Activated naive CD8-positive, alpha-beta T cell treated with anti-CD3 and anti-CD28 coated beads, Interleukin-2, amount 50 U/mL, for 24 hours (primary cell): ENCODE measurements around the gene RAD51B.
"Not testable (repeated sequence)": the region's sequence is repeated elsewhere in the genome, so short reads cannot be mapped to it uniquely, and the experiment has no call there.

ENCODE experiments used
- ATAC-seq: fragments of 150-1000 bp; cut with Tn5 transposase; one replicate; pipeline ENCODE4 v1.10.0; 2021
- DNase-seq: peaks from one replicate; pipeline ENCODE4 v3.0.0; 2021
- H3K27ac Mint-ChIP-seq: one replicate; pipeline ENCODE4 v1.8.0; 2021; ENCODE audit warnings: mild to moderate bottlenecking, mixed read lengths
- H3K27me3 Mint-ChIP-seq: one replicate; pipeline ENCODE4 v1.8.0; 2021; ENCODE audit warnings: mixed read lengths
- H3K36me3 Mint-ChIP-seq: one replicate; pipeline ENCODE4 v1.8.0; 2021; ENCODE audit warnings: low read depth, mixed read lengths
- H3K4me1 Mint-ChIP-seq: one replicate; pipeline ENCODE4 v1.8.0; 2021; ENCODE audit warnings: mixed read lengths
- H3K4me3 Mint-ChIP-seq: one replicate; pipeline ENCODE4 v1.8.0; 2021; ENCODE audit warnings: mild to moderate bottlenecking, moderate library complexity, mixed read lengths
- H3K9me3 Mint-ChIP-seq: one replicate; pipeline ENCODE4 v1.8.0; 2021; ENCODE audit warnings: mixed read lengths

Gene RAD51B

GRCh38 chr14:68040633-68041369, 221.2 kb downstream of the RAD51B start:
- H3K4me3 Mint-ChIP-seq: no peak overlapping the region
- no peaks in the 10 kb centered on the region for H3K4me1 Mint-ChIP-seq
- no peaks in the 10 kb centered on the region for H3K27me3 Mint-ChIP-seq

GRCh38 chr14:68041876-68042354, 222.3 kb downstream of the RAD51B start:
- H3K4me3 Mint-ChIP-seq: no peak overlapping the region
- DNase-seq (no peak), ATAC-seq (no peak)
- peaks cover 1% of the 10 kb centered on the region for H3K36me3 Mint-ChIP-seq
- H3K4me1 Mint-ChIP-seq: no peaks in the 10 kb centered on the region
- H3K27ac Mint-ChIP-seq: no peak overlapping the region
- H3K27me3 Mint-ChIP-seq: no peaks in the 10 kb centered on the region
- no peaks in the 10 kb centered on the region for H3K9me3 Mint-ChIP-seq

More at GRCh38 chr14:68040633-68041369, 221.2 kb downstream of the RAD51B start:
- peaks cover 1% of the 10 kb centered on the region for H3K36me3 Mint-ChIP-seq
- no peaks in the 10 kb centered on the region for H3K9me3 Mint-ChIP-seq
- DNase-seq: no peak
- no peak for ATAC-seq
- no peak overlapping the region for H3K27ac Mint-ChIP-seq

GRCh38 chr14:68042586-68043210, 223.1 kb downstream of the RAD51B start:
- H3K27ac Mint-ChIP-seq: no peak overlapping the region
- H3K4me1 Mint-ChIP-seq: no peaks in the 10 kb centered on the region
- DNase-seq (no peak), ATAC-seq (no peak)
- H3K4me3 Mint-ChIP-seq: no peak overlapping the region
- no peaks in the 10 kb centered on the region for H3K9me3 Mint-ChIP-seq
- peaks cover 1% of the 10 kb centered on the region for H3K36me3 Mint-ChIP-seq
- no peaks in the 10 kb centered on the region for H3K27me3 Mint-ChIP-seq

- ATAC-seq: no peak
Observed at GRCh38 chr14:68043752-68044151, 224.2 kb downstream of the RAD51B start.

GRCh38 chr14:68047906-68048305, 228.3 kb downstream of the RAD51B start:
- no peak overlapping the region for H3K4me3 Mint-ChIP-seq
- H3K4me1 Mint-ChIP-seq: no peaks in the 10 kb centered on the region
- ATAC-seq (no peak), DNase-seq (no peak)
- no peaks in the 10 kb centered on the region for H3K27me3 Mint-ChIP-seq
- no peaks in the 10 kb centered on the region for H3K9me3 Mint-ChIP-seq
- peaks cover 4% of the 10 kb centered on the region for H3K36me3 Mint-ChIP-seq
- no peak overlapping the region for H3K27ac Mint-ChIP-seq

More at GRCh38 chr14:68043752-68044151, 224.2 kb downstream of the RAD51B start:
- peaks cover 1% of the 10 kb centered on the region for H3K36me3 Mint-ChIP-seq
- H3K27ac Mint-ChIP-seq: no peak overlapping the region
- no peaks in the 10 kb centered on the region for H3K9me3 Mint-ChIP-seq
- no peak overlapping the region for H3K4me3 Mint-ChIP-seq
- H3K27me3 Mint-ChIP-seq: no peaks in the 10 kb centered on the region
- no peaks in the 10 kb centered on the region for H3K4me1 Mint-ChIP-seq
- DNase-seq: no peak

GRCh38 chr14:68048815-68049214, 229.2 kb downstream of the RAD51B start:
- not testable (repeated sequence) for H3K27ac Mint-ChIP-seq, H3K27me3 Mint-ChIP-seq, H3K36me3 Mint-ChIP-seq, H3K4me1 Mint-ChIP-seq, H3K9me3 Mint-ChIP-seq, ATAC-seq, H3K4me3 Mint-ChIP-seq, DNase-seq

- DNase-seq (no peak), ATAC-seq (no peak)
- Mint-ChIP-seq H3K27me3 (no peaks in the 10 kb centered on the region), H3K9me3 (no peaks in the 10 kb centered on the region), H3K4me3 (no peak overlapping the region), H3K4me1 (no peaks in the 10 kb centered on the region), H3K36me3 (peaks cover 4% of the 10 kb centered on the region), H3K27ac (no peak overlapping the region)
Observed at GRCh38 chr14:68050177-68050576, 230.6 kb downstream of the RAD51B start.

- no peaks in the 10 kb centered on the region for H3K27me3 Mint-ChIP-seq
- no peak for ATAC-seq
- H3K4me3 Mint-ChIP-seq: no peak overlapping the region
- no peak overlapping the region for H3K27ac Mint-ChIP-seq
- DNase-seq: no peak
- H3K36me3 Mint-ChIP-seq: peaks cover 2% of the 10 kb centered on the region
- no peaks in the 10 kb centered on the region for H3K4me1 Mint-ChIP-seq
- H3K9me3 Mint-ChIP-seq: no peaks in the 10 kb centered on the region
Observed at GRCh38 chr14:68051146-68051545, 231.6 kb downstream of the RAD51B start.

- Mint-ChIP-seq H3K27me3 (no peaks in the 10 kb centered on the region), H3K4me3 (no peak overlapping the region), H3K9me3 (peaks cover 21% of the 10 kb centered on the region), H3K4me1 (no peaks in the 10 kb centered on the region), H3K36me3 (peaks cover 19% of the 10 kb centered on the region), H3K27ac (no peak overlapping the region)
- DNase-seq (no peak), ATAC-seq (no peak)
Observed at GRCh38 chr14:68060198-68060597, 240.6 kb downstream of the RAD51B start.

GRCh38 chr14:68062651-68063050, 243.1 kb downstream of the RAD51B start:
- peaks cover 19% of the 10 kb centered on the region for H3K36me3 Mint-ChIP-seq
- H3K27me3 Mint-ChIP-seq: no peaks in the 10 kb centered on the region
- no peak overlapping the region for H3K4me3 Mint-ChIP-seq
- peaks cover 21% of the 10 kb centered on the region for H3K9me3 Mint-ChIP-seq
- H3K4me1 Mint-ChIP-seq: no peaks in the 10 kb centered on the region
- ATAC-seq (no peak), DNase-seq (no peak)
- no peak overlapping the region for H3K27ac Mint-ChIP-seq

GRCh38 chr14:68065322-68065721, 245.7 kb downstream of the RAD51B start:
- peaks cover 39% of the 10 kb centered on the region for H3K9me3 Mint-ChIP-seq
- DNase-seq (no peak), ATAC-seq (no peak)
- no peak overlapping the region for H3K27ac Mint-ChIP-seq
- H3K4me3 Mint-ChIP-seq: no peak overlapping the region
- H3K27me3 Mint-ChIP-seq: no peaks in the 10 kb centered on the region
- no peaks in the 10 kb centered on the region for H3K4me1 Mint-ChIP-seq
- H3K36me3 Mint-ChIP-seq: peaks cover 25% of the 10 kb centered on the region

GRCh38 chr14:68074765-68075381, 255.3 kb downstream of the RAD51B start:
- H3K4me3 Mint-ChIP-seq: no peak overlapping the region
- H3K4me1 Mint-ChIP-seq: no peaks in the 10 kb centered on the region

GRCh38 chr14:68075382-68076029, 255.9 kb downstream of the RAD51B start:
- H3K4me3 Mint-ChIP-seq: no peak overlapping the region
- H3K4me1 Mint-ChIP-seq: no peaks in the 10 kb centered on the region

More at GRCh38 chr14:68074765-68075381, 255.3 kb downstream of the RAD51B start:
- ATAC-seq (no peak), DNase-seq (no peak)
- H3K27ac Mint-ChIP-seq: no peak overlapping the region
- H3K9me3 Mint-ChIP-seq: peaks cover 34% of the 10 kb centered on the region
- H3K36me3 Mint-ChIP-seq: peaks cover 27% of the 10 kb centered on the region
- no peaks in the 10 kb centered on the region for H3K27me3 Mint-ChIP-seq

GRCh38 chr14:68076451-68076850, 256.9 kb downstream of the RAD51B start:
- no peak for ATAC-seq
- DNase-seq: no peak
- Mint-ChIP-seq H3K27me3 (no peaks in the 10 kb centered on the region), H3K27ac (no peak overlapping the region), H3K36me3 (peaks cover 17% of the 10 kb centered on the region), H3K9me3 (peaks cover 20% of the 10 kb centered on the region), H3K4me3 (no peak overlapping the region), H3K4me1 (no peaks in the 10 kb centered on the region)

More at GRCh38 chr14:68075382-68076029, 255.9 kb downstream of the RAD51B start:
- H3K27ac Mint-ChIP-seq: no peak overlapping the region
- ATAC-seq (no peak), DNase-seq (no peak)
- H3K9me3 Mint-ChIP-seq: peaks cover 28% of the 10 kb centered on the region
- peaks cover 21% of the 10 kb centered on the region for H3K36me3 Mint-ChIP-seq
- no peaks in the 10 kb centered on the region for H3K27me3 Mint-ChIP-seq
